Measurements from ENCODE around the gene RNF40. TPM values are rescaled to one million over a fixed set of nuclear protein-coding genes. Genes with fewer than 3 reads are reported as not detected.

Gene RNF40
- total RNA-seq, 1 donor, result 73.5 TPM

DNA sequence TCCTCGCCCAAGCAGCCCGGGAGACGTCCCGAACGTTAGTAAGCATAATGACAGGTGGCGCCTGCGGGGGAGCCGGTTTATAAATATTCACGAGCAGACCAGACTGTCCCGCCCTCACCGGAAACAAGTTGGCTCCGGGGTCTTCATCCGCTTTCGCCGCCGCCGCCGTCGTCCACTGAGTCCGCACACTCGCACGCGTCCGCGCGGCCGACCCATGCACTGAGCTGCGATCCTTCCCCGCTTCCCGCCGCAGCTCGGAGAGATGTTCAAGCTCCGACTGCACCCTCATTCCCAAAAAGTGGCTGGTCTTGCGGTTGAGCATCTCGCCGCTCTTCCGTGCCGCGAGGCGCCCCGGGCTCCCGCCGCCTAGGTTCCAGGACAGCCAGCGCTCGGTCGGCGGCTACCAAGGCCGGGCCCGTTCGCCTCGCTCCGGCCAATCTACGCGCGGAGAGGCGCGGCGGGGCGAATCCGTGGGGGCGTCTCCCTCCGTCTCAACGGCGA is 645 bp upstream of the RNF40 start:
- no peak for DNase-seq (ENCODE audit: low read depth)

DNA sequence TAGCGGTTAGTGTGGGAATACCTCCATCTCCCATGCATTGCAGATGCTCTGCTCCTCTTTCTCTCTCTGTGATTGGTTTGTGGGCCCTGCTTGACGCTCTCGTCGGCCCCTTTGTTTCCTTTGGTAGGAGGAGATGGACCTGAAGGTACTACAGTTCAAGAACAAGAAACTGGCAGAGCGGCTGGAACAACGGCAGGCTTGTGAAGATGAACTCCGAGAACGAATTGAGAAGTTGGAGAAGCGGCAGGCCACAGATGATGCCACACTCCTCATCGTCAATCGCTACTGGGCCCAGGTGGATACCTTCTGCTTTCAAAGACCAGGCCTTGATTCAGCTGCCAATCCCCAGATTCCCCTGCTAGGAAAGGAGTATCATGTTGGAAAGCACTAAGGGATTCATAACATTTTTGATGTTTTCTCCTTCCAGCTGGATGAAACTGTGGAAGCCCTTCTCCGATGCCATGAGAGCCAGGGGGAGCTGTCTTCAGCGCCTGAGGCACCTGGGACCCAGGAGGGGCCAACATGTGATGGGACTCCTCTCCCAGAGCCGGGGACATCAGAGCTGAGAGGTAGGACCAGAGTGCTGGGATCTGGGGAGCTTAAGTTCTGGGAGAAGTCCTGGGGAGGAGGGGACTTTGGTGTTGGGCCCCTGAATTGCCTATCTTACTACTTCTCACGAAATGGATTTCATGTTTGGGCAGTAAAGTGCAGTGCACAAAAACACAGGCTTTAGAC is 1.0 kb downstream of the RNF40 start:
- peak overlapping the region; percentile 95 for H3K4me3 ChIP-seq (ENCODE audit: low read depth, low read length)
- no peak for DNase-seq (ENCODE audit: low read depth)
- TF ChIP-seq, protein P1, sequence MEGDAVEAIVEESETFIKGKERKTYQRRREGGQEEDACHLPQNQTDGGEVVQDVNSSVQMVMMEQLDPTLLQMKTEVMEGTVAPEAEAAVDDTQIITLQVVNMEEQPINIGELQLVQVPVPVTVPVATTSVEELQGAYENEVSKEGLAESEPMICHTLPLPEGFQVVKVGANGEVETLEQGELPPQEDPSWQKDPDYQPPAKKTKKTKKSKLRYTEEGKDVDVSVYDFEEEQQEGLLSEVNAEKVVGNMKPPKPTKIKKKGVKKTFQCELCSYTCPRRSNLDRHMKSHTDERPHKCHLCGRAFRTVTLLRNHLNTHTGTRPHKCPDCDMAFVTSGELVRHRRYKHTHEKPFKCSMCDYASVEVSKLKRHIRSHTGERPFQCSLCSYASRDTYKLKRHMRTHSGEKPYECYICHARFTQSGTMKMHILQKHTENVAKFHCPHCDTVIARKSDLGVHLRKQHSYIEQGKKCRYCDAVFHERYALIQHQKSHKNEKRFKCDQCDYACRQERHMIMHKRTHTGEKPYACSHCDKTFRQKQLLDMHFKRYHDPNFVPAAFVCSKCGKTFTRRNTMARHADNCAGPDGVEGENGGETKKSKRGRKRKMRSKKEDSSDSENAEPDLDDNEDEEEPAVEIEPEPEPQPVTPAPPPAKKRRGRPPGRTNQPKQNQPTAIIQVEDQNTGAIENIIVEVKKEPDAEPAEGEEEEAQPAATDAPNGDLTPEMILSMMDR (IDR thresholded peaks at IDR 0.05; ENCODE audit: insufficient read depth, low read length), result no peak

More for the DNA sequence above, 645 bp upstream of the RNF40 start:
- H3K4me3 ChIP-seq (ENCODE audit: low read depth, low read length), result peak overlapping the region; percentile 95
- TF ChIP-seq, protein P1 (IDR thresholded peaks at IDR 0.05; ENCODE audit: insufficient read depth, low read length), result no peak

DNA sequence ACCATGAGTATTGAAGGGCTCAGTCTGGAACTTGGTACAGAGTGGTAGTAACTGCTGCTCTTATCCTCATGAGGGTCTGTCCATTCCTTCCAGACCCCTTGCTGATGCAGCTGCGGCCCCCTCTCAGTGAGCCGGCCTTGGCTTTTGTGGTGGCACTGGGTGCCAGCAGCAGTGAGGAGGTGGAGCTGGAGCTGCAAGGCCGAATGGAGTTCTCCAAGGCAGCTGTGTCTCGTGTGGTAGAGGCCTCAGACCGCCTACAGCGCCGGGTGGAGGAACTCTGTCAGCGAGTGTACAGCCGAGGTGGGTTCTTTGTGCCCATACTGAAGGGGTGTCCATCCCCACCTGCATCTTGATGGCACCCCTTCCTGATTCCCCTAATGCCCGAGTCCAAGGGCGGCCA is 2.0 kb downstream of the RNF40 start:
- DNase-seq (ENCODE audit: low read depth), result no peak
- TF ChIP-seq, protein P1 (IDR thresholded peaks at IDR 0.05; ENCODE audit: insufficient read depth, low read length), result no peak
- H3K4me3 ChIP-seq (ENCODE audit: low read depth, low read length), result no peak overlapping the region

DNA sequence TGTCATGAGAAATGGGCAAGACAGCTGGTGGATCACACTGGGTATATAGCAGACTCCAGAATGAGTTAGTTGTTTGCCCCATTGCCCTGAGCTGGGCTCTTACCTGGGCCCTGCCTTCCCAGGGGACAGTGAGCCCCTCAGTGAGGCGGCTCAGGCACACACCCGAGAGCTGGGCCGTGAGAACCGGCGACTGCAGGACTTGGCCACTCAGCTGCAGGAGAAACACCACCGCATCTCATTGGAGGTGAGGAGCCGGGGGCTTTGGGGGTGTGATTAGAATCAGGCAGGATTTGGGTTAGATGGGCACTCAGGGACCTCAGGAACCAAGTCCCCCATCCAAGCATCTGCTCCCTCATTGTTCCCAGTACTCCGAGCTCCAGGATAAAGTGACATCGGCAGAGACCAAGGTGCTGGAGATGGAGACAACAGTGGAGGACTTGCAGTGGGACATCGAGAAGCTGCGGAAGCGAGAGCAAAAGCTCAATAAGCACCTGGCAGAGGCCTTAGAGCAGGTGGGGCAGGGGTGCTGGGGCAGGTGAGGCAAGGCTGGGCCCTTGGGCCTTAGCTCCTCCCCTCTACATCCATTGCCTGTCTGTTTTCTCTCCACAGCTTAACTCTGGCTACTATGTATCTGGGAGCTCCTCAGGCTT is 2.8 kb downstream of the RNF40 start:
- TF ChIP-seq, protein P1 (IDR thresholded peaks at IDR 0.05; ENCODE audit: insufficient read depth, low read length), result no peak
- no peak for DNase-seq (ENCODE audit: low read depth)
- no peak overlapping the region for H3K4me3 ChIP-seq (ENCODE audit: low read depth, low read length)

DNA sequence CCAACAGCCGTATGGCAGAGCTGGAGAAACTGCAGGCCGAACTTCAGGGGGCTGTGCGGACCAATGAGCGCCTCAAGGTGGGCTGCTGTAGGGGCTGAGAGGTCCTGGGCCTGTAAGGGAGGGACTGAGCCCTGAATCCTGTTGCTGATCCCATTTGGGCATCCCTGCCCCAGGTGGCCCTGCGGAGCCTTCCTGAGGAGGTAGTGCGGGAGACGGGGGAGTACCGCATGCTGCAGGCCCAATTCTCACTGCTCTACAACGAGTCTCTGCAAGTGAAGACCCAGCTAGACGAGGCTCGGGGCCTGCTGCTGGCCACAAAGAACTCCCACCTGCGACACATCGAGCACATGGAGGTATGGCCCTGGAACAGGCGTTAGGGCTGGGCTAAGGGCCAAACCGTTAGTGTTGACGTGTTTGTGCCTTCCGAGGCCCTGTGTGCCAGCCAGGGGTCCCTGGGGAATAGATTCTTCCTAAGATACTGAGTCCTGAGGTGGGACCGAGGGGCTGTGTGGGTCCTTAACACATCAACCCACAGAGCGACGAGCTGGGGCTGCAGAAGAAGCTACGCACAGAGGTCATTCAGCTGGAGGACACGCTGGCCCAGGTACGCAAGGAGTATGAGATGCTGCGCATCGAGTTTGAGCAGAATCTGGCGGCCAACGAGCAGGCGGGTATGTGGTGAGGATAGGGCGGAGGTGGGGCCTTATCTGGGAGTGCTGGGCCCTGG is 4.2 kb downstream of the RNF40 start:
- DNase-seq (ENCODE audit: low read depth), result no peak
- TF ChIP-seq, protein P1 (IDR thresholded peaks at IDR 0.05; ENCODE audit: insufficient read depth, low read length), result no peak
- no peak overlapping the region for H3K4me3 ChIP-seq (ENCODE audit: low read depth, low read length)

DNA sequence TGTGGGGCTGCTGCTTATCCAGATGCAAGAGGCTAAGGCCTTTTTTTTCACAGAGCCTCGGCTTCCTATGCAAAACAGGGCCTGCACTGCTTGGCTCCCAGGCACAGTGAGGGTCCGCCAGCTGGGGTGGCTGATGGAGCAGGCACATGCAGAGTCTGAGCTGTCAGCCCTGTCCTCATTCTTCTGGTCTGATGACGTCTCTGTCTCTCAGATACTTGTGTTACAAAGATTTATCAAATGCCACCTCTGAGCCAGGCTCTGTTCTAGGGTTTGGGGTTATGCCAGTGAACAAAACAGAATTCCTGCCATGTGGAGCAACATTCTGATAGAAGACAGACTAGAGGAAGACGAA is 4.8 kb downstream of the RNF40 start:
- DNase-seq (ENCODE audit: low read depth), result no peak
- no peak overlapping the region for H3K4me3 ChIP-seq (ENCODE audit: low read depth, low read length)
- TF ChIP-seq, protein P1 (IDR thresholded peaks at IDR 0.05; ENCODE audit: insufficient read depth, low read length), result no peak

Data from fibroblast of the aortic adventitia (primary cell).